ENCODE results near the gene PRDM8.

DNA sequence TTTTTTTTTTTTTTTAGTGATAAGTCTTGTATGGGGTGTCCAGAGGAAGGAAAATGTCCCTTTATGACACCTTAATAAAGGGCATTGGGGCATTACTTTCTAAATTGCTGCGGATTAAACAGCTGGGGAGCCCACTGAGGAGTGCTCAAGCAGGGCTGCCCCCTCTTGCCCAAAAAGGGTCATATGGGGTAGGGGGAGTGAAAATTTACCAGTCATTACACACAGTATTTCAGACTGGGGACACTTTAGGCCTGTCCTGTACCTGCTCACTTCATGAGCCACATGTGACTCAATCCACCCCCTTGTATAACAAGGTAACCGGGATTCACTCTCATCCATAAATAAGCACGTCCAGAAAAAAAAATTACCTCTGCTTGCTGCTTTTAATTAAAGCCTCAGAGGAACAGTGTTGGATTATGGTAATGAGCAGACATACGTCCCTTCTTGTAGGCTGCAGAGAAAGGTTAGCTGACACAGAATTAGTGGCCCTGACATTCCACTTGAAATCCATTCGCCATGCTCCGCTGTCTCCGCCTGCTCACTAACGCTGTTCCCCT lies 1.8 kb downstream of the PRDM8 start:
- no peak for TF ChIP-seq POLR2AphosphoS5 (IDR thresholded peaks at IDR 0.05)
- TF ChIP-seq, protein P1, sequence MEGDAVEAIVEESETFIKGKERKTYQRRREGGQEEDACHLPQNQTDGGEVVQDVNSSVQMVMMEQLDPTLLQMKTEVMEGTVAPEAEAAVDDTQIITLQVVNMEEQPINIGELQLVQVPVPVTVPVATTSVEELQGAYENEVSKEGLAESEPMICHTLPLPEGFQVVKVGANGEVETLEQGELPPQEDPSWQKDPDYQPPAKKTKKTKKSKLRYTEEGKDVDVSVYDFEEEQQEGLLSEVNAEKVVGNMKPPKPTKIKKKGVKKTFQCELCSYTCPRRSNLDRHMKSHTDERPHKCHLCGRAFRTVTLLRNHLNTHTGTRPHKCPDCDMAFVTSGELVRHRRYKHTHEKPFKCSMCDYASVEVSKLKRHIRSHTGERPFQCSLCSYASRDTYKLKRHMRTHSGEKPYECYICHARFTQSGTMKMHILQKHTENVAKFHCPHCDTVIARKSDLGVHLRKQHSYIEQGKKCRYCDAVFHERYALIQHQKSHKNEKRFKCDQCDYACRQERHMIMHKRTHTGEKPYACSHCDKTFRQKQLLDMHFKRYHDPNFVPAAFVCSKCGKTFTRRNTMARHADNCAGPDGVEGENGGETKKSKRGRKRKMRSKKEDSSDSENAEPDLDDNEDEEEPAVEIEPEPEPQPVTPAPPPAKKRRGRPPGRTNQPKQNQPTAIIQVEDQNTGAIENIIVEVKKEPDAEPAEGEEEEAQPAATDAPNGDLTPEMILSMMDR (IDR thresholded peaks at IDR 0.05) = no peak

Measured in prostate gland (tissue), 2 donors.